ENCODE results near the gene SPATS2.

GRCh38 chr12:49349266-49349665 lies 18.0 kb upstream of the SPATS2 start:
- TF ChIP-seq CTCF (IDR thresholded peaks at IDR 0.05; ENCODE audit: extremely low read depth in 1 of 2, insufficient read depth in 1 of 2, low read depth in 1 of 2, low read length in 2 of 2) (no peak), POLR2A (IDR thresholded peaks at IDR 0.05; ENCODE audit: low read depth, low read length) (no peak)

Data from endothelial cell of umbilical vein (primary cell).